Measurements from ENCODE around the gene VAPA. TPM values are rescaled to one million over a fixed set of nuclear protein-coding genes. Genes with fewer than 3 reads are reported as not detected.

The VAPA gene
- total and polyA plus RNA-seq, 2 donors (not counting 3 experiments of a cell fraction or from before 2014, with no cell fraction given), result 105 to 163 TPM

GRCh38 chr18:9965711-9966624, 52.2 kb downstream of the VAPA start:
- intact Hi-C loops (cut with micrococcal nuclease) (no loop called here), dilution Hi-C loops (cut with MboI; ENCODE audit: extremely low pct_ligation_motif_present, low sequenced_read_pairs) (no loop called here)
- no TSS peak for BruUV-seq (replicated peaks)
- DNase-seq (ENCODE audit: low read depth, low spot score), result no peak
- Histone ChIP-seq H3K27ac (ENCODE audit: insufficient read depth, low read depth, low read length) (no peak overlapping the region), H4K20me1 (replicated peaks; ENCODE audit: control insufficient read depth, extremely low read depth, insufficient read depth, low read length) (no peaks in the 10 kb centered on the region), H3K9me1 (replicated peaks; ENCODE audit: control insufficient read depth, extremely low read depth, insufficient read depth, low read length) (no peaks in the 10 kb centered on the region), H3K4me3 (replicated peaks in 1 of 3; ENCODE audit: insufficient read depth in 1 of 3, low read depth in 1 of 3, low read length in 3 of 3) (no peak overlapping the region), H3K4me2 (ENCODE audit: insufficient read depth, low read length) (no peak overlapping the region), H3K36me3 (ENCODE audit: control insufficient read depth in 2 of 2, extremely low read depth in 1 of 2, insufficient read depth in 2 of 2, low read length in 2 of 2) (no peaks in the 10 kb centered on the region), H2AFZ (ENCODE audit: low read depth, low read length) (no peak overlapping the region), H3K4me1 (ENCODE audit: control insufficient read depth, extremely low read depth, insufficient read depth, low read length) (peaks cover 11% of the 10 kb centered on the region), H3K27me3 (ENCODE audit: control insufficient read depth in 2 of 2, insufficient read depth in 2 of 2, low read length in 2 of 2) (peaks cover 4 to 10% of the 10 kb centered on the region in 2 experiments), H3K79me2 (ENCODE audit: control insufficient read depth, insufficient read depth, low read length) (no peaks in the 10 kb centered on the region), H3K9ac (replicated peaks; ENCODE audit: extremely low read depth, insufficient read depth, low read length) (no peak overlapping the region), H3K9me3 (replicated peaks; ENCODE audit: control insufficient read depth, insufficient read depth, low read length) (no peaks in the 10 kb centered on the region)
- CTCF ChIA-PET, result interaction anchor here (0.6 to 1.1 kb wide), 3 partner anchors 157 to 553 kb away, joined by 3 read pairs; no protein-coding TSS in a partner anchor
- TF ChIP-seq GATA2 (IDR thresholded peaks at IDR 0.05; ENCODE audit: insufficient read depth, insufficient read length, low read depth, low read length) (peak; percentile 52), POLR2AphosphoS5 (IDR thresholded peaks at IDR 0.05; ENCODE audit: insufficient read depth, low read depth, low read length) (no peak)
- POLR2A ChIA-PET, result interaction anchor here (0.6 kb wide), 2 partner anchors 66 to 285 kb away, joined by 4 to 10 read pairs; no protein-coding TSS in a partner anchor
- peak; percentile 54 for FAIRE-seq

- peak overlapping the region in 1 of 3 experiments; percentile 27 for H3K4me3 ChIP-seq (replicated peaks in 1 of 3; ENCODE audit: insufficient read depth in 1 of 3, low read depth in 1 of 3, low read length in 3 of 3)
- ChIA-PET POLR2A (no interaction called here), CTCF (interaction anchor here (8.7 kb wide), 1 partner anchor 550 kb away, joined by 186 read pairs; no protein-coding TSS in a partner anchor)
- no TSS peak for BruUV-seq (replicated peaks)
- no peaks in the 10 kb centered on the region for H3K36me3 ChIP-seq (ENCODE audit: control insufficient read depth in 2 of 2, extremely low read depth in 1 of 2, insufficient read depth in 2 of 2, low read length in 2 of 2)
- intact Hi-C loops (cut with micrococcal nuclease), result no loop called here
- peak overlapping the region; percentile 72 for H2AFZ ChIP-seq (ENCODE audit: low read depth, low read length)
- H3K9ac ChIP-seq (replicated peaks; ENCODE audit: extremely low read depth, insufficient read depth, low read length), result no peak overlapping the region
- no peaks in the 10 kb centered on the region for H3K9me3 ChIP-seq (replicated peaks; ENCODE audit: control insufficient read depth, insufficient read depth, low read length)
- DNase-seq (ENCODE audit: low read depth, low spot score) (peak; percentile 45), FAIRE-seq (no peak)
- no peaks in the 10 kb centered on the region for H4K20me1 ChIP-seq (replicated peaks; ENCODE audit: control insufficient read depth, extremely low read depth, insufficient read depth, low read length)
- peaks cover 11% of the 10 kb centered on the region for H3K4me1 ChIP-seq (ENCODE audit: control insufficient read depth, extremely low read depth, insufficient read depth, low read length)
- no peak for TF ChIP-seq MYC (IDR thresholded peaks at IDR 0.05; ENCODE audit: low read depth, low read length)
- TF ChIP-seq JUN (IDR thresholded peaks at IDR 0.05; ENCODE audit: borderline replicate concordance, insufficient read depth, insufficient read length, low read depth), result no peak
- TF ChIP-seq MAX (IDR thresholded peaks at IDR 0.05; ENCODE audit: insufficient read depth, insufficient read length), result no peak
- no peak for TF ChIP-seq POLR2A (IDR thresholded peaks at IDR 0.05; ENCODE audit: low read depth, low read length)
- no peak for TF ChIP-seq CTCF (IDR thresholded peaks at IDR 0.05; ENCODE audit: extremely low read depth in 1 of 2, insufficient read depth in 1 of 2, low read depth in 1 of 2, low read length in 2 of 2)
- TF ChIP-seq EZH2 (IDR thresholded peaks at IDR 0.05; ENCODE audit: borderline replicate concordance, low read depth, low read length, severe bottlenecking), result peak; percentile 36
- no peak overlapping the region for H3K27ac ChIP-seq (ENCODE audit: insufficient read depth, low read depth, low read length)
- peaks cover 4 to 7% of the 10 kb centered on the region in 2 experiments for H3K27me3 ChIP-seq (ENCODE audit: control insufficient read depth in 2 of 2, insufficient read depth in 2 of 2, low read length in 2 of 2)
- no peaks in the 10 kb centered on the region for H3K79me2 ChIP-seq (ENCODE audit: control insufficient read depth, insufficient read depth, low read length)
- peak overlapping the region; percentile 38 for H3K4me2 ChIP-seq (ENCODE audit: insufficient read depth, low read length)
- dilution Hi-C loops (cut with MboI; ENCODE audit: extremely low pct_ligation_motif_present, low sequenced_read_pairs), result no loop called here
- H3K9me1 ChIP-seq (replicated peaks; ENCODE audit: control insufficient read depth, extremely low read depth, insufficient read depth, low read length), result no peaks in the 10 kb centered on the region
Observed at GRCh38 chr18:9968081-9968848, 54.4 kb downstream of the VAPA start.
